ENCODE data around the gene DNAI1. TPM values are rescaled to one million over a fixed set of nuclear protein-coding genes. Genes with fewer than 3 reads are reported as not detected.
A peak's percentile ranks its signal among the peaks of the same experiment; 100 is the strongest.

The DNAI1 gene
- total and polyA plus RNA-seq, 7 experiments from 2014 or later = not detected

DNA sequence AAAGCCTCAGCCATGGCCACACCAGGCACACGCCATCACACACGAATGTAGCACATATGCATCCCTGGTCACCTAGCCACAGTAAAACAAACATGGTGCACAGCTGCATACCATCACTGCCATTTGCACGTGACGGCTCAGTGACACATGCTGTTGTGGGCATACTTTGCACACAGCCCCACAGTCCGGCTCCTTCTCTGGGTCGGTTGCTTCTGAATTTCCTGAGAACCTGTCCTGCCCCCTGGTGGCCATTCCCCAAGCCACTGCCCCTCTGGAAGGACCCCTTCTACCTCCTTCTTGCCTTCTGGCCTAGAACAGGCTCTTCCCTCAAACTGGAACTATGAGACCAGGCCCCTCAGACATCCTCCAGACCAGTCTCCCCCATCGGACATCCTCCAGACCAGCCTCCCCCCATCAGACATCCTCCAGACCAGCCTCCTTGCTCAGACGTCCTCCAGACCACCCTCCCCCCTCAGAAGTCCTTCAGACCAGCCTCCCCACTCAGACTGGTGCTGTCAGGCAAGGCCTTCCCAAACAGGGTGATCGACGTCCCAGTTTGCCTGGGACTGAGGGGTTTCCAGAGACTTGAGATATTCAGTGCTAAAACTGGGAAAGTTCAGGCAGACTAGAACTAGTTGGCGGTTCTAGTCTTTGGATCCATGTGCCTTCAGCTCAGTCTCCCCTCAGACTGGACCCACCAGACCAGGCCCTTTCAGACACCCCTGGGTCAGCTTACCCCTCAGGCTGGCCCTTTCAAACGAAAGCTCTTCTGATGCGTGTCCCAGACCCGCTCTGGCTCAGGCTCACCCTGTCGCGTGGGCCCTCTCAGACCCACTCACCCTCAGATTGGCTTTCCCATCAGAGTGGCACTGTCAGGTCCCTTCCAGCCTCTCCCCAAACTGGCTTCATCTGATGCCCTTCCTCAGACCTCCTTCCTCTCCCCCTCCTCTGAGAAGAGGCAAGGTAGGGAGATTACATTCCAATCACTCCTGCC is 88.5 kb downstream of the DNAI1 start:
- Mint-ChIP-seq H3K9me3 (peaks cover 0 to 3% (median 0%) of the 10 kb centered on the region in 11 donors), H3K4me1 (peaks cover 0 to 10% (median 0%) of the 10 kb centered on the region in 7 donors), H3K27ac (no peak overlapping the region), H3K27me3 (peaks cover 7 to 34% (median 12%) of the 10 kb centered on the region in 5 donors), H3K4me3 (peak overlapping the region in 1 of 10 donors; percentile 34), H3K36me3 (no peaks in the 10 kb centered on the region)
- Histone ChIP-seq H3K9me3 (ENCODE audit: control insufficient read depth in 2 of 3, low read length in 3 of 3) (no peaks in the 10 kb centered on the region), H3K4me3 (ENCODE audit: low read length) (no peak overlapping the region), H3K27ac (ENCODE audit: low read depth, low read length) (no peak overlapping the region), H3K27me3 (ENCODE audit: control insufficient read depth in 2 of 2, insufficient read depth in 2 of 2, low read length in 2 of 2) (no peaks in the 10 kb centered on the region), H3K36me3 (ENCODE audit: control insufficient read depth in 2 of 3, insufficient read depth in 3 of 3, low read length in 3 of 3) (no peaks in the 10 kb centered on the region), H3K4me1 (ENCODE audit: control insufficient read depth in 2 of 2, insufficient read depth in 2 of 2, low read length in 2 of 2) (no peaks in the 10 kb centered on the region)
- peak; percentile 58 for ATAC-seq
- CTCF ChIA-PET = interaction anchor here (0.8 to 1.4 kb wide), 3 partner anchors 12 to 55 kb away, joined by 3 read pairs; no protein-coding TSS in a partner anchor
- intact Hi-C loops (cut with micrococcal nuclease) = loop anchor here (1.0 kb wide), 1 partner anchor 110 kb away; no protein-coding TSS in a partner anchor
- POLR2A ChIA-PET = no interaction called here
- DNase-seq = peak in 5 of 9 donors; percentile 21 to 47 (median 23)

- Histone ChIP-seq H3K27ac (ENCODE audit: low read depth, low read length) (no peak overlapping the region), H3K4me1 (ENCODE audit: control insufficient read depth in 2 of 2, insufficient read depth in 2 of 2, low read length in 2 of 2) (no peaks in the 10 kb centered on the region), H3K4me3 (ENCODE audit: low read length) (no peak overlapping the region), H3K27me3 (ENCODE audit: control insufficient read depth in 2 of 2, insufficient read depth in 2 of 2, low read length in 2 of 2) (no peaks in the 10 kb centered on the region), H3K36me3 (ENCODE audit: control insufficient read depth in 2 of 3, insufficient read depth in 3 of 3, low read length in 3 of 3) (no peaks in the 10 kb centered on the region), H3K9me3 (ENCODE audit: control insufficient read depth in 2 of 3, low read length in 3 of 3) (no peaks in the 10 kb centered on the region)
- ATAC-seq (peak; percentile 48), DNase-seq (peak in 1 of 9 donors; percentile 38)
- Mint-ChIP-seq H3K27ac (no peak overlapping the region), H3K4me3 (no peak overlapping the region), H3K27me3 (peaks cover 7 to 30% (median 12%) of the 10 kb centered on the region in 5 donors), H3K9me3 (peaks cover 0 to 3% (median 0%) of the 10 kb centered on the region in 11 donors), H3K36me3 (no peaks in the 10 kb centered on the region), H3K4me1 (peaks cover 0 to 10% (median 0%) of the 10 kb centered on the region in 7 donors)
- intact Hi-C loops (cut with micrococcal nuclease) = loop anchor here (1.0 kb wide), 4 partner anchors 43 to 111 kb away; no protein-coding TSS in a partner anchor
- ChIA-PET CTCF (interaction anchor here (0.6 to 1.4 kb wide), 3 partner anchors 11 to 86 kb away, joined by 3 read pairs; no protein-coding TSS in a partner anchor), POLR2A (no interaction called here)
These were observed 89.5 kb downstream of the DNAI1 start for GRCh38 chr9:34547960-34548611.

- no peak overlapping the region for H3K4me3 Mint-ChIP-seq
- peaks cover 0 to 3% (median 0%) of the 10 kb centered on the region in 11 donors for H3K9me3 Mint-ChIP-seq
- no peak overlapping the region for H3K4me3 ChIP-seq (ENCODE audit: low read length)
- ChIA-PET CTCF (no interaction called here), POLR2A (no interaction called here)
- H3K36me3 Mint-ChIP-seq = no peaks in the 10 kb centered on the region
- no peak overlapping the region for H3K27ac Mint-ChIP-seq
- ATAC-seq = no peak
- H3K27ac ChIP-seq (ENCODE audit: low read depth, low read length) = no peak overlapping the region
- intact Hi-C loops (cut with micrococcal nuclease) = no loop called here
- H3K4me1 ChIP-seq (ENCODE audit: control insufficient read depth in 2 of 2, insufficient read depth in 2 of 2, low read length in 2 of 2) = no peaks in the 10 kb centered on the region
- DNase-seq = no peak
- H3K27me3 ChIP-seq (ENCODE audit: control insufficient read depth in 2 of 2, insufficient read depth in 2 of 2, low read length in 2 of 2) = no peaks in the 10 kb centered on the region
- peaks cover 7 to 32% (median 12%) of the 10 kb centered on the region in 5 donors for H3K27me3 Mint-ChIP-seq
- H3K9me3 ChIP-seq (ENCODE audit: control insufficient read depth in 2 of 3, low read length in 3 of 3) = no peaks in the 10 kb centered on the region
- no peaks in the 10 kb centered on the region for H3K36me3 ChIP-seq (ENCODE audit: control insufficient read depth in 2 of 3, insufficient read depth in 3 of 3, low read length in 3 of 3)
- peaks cover 0 to 10% (median 0%) of the 10 kb centered on the region in 7 donors for H3K4me1 Mint-ChIP-seq
These were observed 90.8 kb downstream of the DNAI1 start for GRCh38 chr9:34549407-34549732.

DNA sequence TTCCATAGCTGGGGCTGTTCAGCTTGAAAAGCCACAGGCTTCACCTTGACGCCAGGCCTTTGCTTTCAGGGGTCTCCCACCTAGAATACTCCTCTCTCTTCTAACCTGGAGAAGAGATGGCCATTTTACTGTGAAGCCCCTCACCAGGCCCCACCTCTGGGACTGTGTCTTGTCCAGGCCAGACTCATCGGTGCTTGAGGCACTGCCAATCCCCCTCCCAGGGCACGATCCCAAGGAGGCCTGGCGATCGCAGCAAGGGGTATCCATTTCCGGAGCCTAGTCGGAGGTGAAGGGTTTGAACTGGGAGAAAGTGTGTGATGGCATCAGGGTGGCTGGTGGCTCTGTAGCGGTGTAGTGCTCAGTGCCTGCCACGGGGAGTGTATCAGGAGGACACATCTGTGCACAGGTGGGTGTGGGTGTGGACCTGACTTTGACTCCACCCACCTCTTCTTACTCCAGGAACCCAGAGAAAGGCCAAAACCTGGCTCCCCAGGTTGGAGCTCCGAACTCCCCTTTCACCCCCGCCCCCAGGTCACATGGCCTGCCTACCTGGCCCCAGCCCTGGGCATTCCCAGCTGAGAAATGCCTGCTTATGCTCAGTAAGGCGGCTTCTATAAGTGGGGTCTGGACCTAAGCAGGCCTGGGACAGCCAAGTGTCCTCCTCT is 91.5 kb downstream of the DNAI1 start:
- no peak for DNase-seq
- Histone ChIP-seq H3K4me3 (ENCODE audit: low read length) (no peak overlapping the region), H3K36me3 (ENCODE audit: control insufficient read depth in 2 of 3, insufficient read depth in 3 of 3, low read length in 3 of 3) (no peaks in the 10 kb centered on the region), H3K27ac (ENCODE audit: low read depth, low read length) (no peak overlapping the region), H3K4me1 (ENCODE audit: control insufficient read depth in 2 of 2, insufficient read depth in 2 of 2, low read length in 2 of 2) (no peaks in the 10 kb centered on the region), H3K9me3 (ENCODE audit: control insufficient read depth in 2 of 3, low read length in 3 of 3) (no peaks in the 10 kb centered on the region), H3K27me3 (ENCODE audit: control insufficient read depth in 2 of 2, insufficient read depth in 2 of 2, low read length in 2 of 2) (no peaks in the 10 kb centered on the region)
- H3K27me3 Mint-ChIP-seq = peaks cover 6 to 37% (median 12%) of the 10 kb centered on the region in 5 donors
- no peak for ATAC-seq
- H3K27ac Mint-ChIP-seq = no peak overlapping the region
- no peaks in the 10 kb centered on the region for H3K36me3 Mint-ChIP-seq
- ChIA-PET POLR2A (no interaction called here), CTCF (interaction anchor here (0.6 kb wide), 1 partner anchor 84 kb away, joined by 4 read pairs; no protein-coding TSS in a partner anchor)
- peaks cover 0 to 3% (median 0%) of the 10 kb centered on the region in 11 donors for H3K9me3 Mint-ChIP-seq
- no peak overlapping the region for H3K4me3 Mint-ChIP-seq
- intact Hi-C loops (cut with micrococcal nuclease) = no loop called here
- H3K4me1 Mint-ChIP-seq = peaks cover 0 to 10% (median 0%) of the 10 kb centered on the region in 7 donors

GRCh38 chr9:34550681-34551270 is 92.2 kb downstream of the DNAI1 start:
- H3K4me3 Mint-ChIP-seq = no peak overlapping the region
- H3K27ac ChIP-seq (ENCODE audit: low read depth, low read length) = no peak overlapping the region

More at GRCh38 chr9:34550681-34551270, 92.2 kb downstream of the DNAI1 start:
- Mint-ChIP-seq H3K36me3 (no peaks in the 10 kb centered on the region), H3K27me3 (peaks cover 2 to 33% (median 10%) of the 10 kb centered on the region in 5 donors), H3K27ac (no peak overlapping the region), H3K4me1 (peaks cover 0 to 10% (median 0%) of the 10 kb centered on the region in 7 donors), H3K9me3 (peaks cover 0 to 3% (median 0%) of the 10 kb centered on the region in 11 donors)
- Histone ChIP-seq H3K4me1 (ENCODE audit: control insufficient read depth in 2 of 2, insufficient read depth in 2 of 2, low read length in 2 of 2) (no peaks in the 10 kb centered on the region), H3K36me3 (ENCODE audit: control insufficient read depth in 2 of 3, insufficient read depth in 3 of 3, low read length in 3 of 3) (no peaks in the 10 kb centered on the region), H3K27me3 (ENCODE audit: control insufficient read depth in 2 of 2, insufficient read depth in 2 of 2, low read length in 2 of 2) (no peaks in the 10 kb centered on the region), H3K9me3 (ENCODE audit: control insufficient read depth in 2 of 3, low read length in 3 of 3) (no peaks in the 10 kb centered on the region), H3K4me3 (ENCODE audit: low read length) (no peak overlapping the region)
- no peak for DNase-seq
- ATAC-seq = no peak
- POLR2A ChIA-PET = no interaction called here
- CTCF ChIA-PET = interaction anchor here (0.6 kb wide), 1 partner anchor 83 kb away, joined by 4 read pairs; no protein-coding TSS in a partner anchor
- intact Hi-C loops (cut with micrococcal nuclease) = no loop called here
